ENCODE data around the gene LYPD4.
"Not testable (repeated sequence)": the region's sequence is repeated elsewhere in the genome, so short reads cannot be mapped to it uniquely, and the experiment has no call there.

The LYPD4 gene, protein sequence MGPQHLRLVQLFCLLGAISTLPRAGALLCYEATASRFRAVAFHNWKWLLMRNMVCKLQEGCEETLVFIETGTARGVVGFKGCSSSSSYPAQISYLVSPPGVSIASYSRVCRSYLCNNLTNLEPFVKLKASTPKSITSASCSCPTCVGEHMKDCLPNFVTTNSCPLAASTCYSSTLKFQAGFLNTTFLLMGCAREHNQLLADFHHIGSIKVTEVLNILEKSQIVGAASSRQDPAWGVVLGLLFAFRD

DNA sequence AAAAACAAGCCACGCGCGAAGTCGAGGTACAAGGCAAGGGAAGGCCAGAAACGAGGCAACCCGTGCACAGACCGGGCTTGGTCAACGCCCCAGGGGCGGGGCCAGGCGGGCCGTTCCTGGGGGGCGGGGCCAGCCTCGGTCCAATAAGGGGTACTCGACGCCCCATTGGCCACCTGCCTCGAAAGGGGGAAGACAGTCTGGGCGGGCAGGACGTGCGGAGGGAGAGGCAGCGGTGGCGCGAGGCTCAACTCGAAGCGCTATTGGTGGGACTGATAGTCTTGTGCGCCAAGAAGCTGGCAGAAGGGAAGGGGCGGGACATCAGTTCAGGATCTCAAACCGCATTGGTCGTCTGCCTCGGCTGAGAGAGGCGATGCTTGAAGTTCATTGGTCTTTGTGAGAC, at the start of gene LYPD4:
Gene LYPD4 (minus strand): TSS at position 83 of the 400 bp plus-strand sequence. CDS start 5,398 bp downstream, outside the sequence.
- FAIRE-seq = no peak

DNA sequence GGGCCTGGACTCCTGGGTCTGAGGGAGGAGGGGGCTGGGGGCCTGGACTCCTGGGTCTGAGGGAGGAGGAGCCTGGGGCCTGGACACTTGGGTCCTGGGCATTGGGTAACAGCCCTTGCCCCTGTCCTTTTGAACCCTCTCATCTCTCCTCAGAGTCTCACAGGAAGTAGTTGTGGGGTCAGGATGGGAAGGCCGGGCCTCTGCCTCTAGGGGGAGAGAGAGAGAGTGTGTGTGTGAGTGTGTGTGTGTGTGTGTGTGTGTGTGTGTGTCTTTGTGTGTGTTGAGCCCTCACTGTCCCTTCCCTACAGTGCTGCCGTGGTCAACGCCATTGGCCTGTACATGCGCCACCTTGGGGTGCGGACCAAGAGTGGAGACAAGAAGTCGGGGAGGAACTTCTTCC, 49.4 kb upstream of the LYPD4 start:
- no peak for FAIRE-seq

DNA sequence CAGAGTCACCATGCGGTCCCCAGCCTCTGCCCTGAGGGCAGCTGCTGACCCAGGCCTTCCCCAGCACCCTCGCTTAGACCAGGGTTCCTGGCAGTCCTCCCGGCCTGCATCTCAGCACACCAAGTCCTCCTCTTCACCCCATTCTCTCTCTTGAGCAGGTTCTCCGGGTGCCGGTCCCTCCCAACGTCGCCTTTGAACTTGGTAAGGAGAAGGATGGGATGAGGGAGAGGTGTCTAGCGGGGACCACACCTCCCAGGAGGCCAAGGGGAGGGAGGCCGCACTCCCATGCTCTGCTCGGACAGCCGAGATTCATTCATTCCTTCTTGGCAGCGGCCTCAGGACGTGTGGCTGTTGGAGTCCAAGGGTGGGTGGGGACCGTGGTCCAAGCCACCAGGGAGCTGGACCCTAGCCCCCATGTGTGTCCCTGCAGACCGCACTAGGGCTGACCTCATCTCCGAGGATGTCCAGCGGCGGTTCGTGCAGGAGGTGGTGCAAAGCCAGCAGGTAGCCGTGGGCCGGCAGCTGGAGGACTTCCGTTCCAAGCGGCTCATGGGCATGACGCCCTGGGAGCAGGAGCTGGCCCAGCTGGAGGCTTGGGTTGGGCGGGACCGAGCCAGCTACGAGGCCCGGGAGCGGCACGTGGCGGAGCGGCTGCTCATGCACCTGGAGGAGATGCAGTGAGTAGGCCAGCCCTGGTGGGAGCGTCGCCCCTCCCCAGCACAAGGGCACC, 47.9 kb upstream of the LYPD4 start:
- FAIRE-seq = no peak

DNA sequence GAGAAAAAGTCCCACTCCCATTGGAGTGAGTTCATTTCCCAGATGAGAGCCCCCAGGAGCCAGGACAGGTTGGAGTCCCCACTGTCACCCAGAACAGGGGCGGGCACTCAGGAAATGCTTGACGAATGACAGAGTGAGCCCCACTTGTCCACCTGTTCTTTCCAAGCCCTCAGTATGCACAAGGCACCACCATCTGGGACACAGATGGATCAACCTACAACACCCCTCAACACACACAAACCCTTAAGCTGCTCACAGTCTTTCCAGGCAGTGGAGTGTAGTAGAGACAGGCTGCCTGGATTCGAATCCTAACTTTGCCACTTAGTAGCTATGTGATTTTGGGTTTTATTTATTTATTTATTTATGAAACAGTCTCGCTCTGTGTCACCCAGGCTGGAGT, 46.5 kb upstream of the LYPD4 start:
- no peak for FAIRE-seq

DNA sequence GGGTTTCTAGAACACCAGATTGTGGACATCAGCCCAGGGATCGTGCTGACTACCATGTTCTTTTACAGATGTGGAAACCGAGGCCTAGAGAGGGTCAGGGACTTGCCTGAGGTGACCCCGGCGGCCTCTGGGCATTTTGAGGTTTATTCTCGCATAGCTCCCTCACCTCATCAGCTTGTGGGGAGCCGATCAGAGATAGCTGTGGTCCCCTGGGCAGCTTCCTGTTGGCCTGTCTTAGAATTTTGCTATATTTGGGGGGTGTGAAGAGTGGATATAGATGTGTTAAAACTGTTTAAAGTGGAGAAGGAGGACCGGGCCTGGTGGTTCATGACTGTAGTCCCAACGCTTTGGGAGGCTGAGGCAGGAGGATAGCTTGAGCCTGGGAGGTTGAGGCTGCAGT, 45.4 kb upstream of the LYPD4 start:
- FAIRE-seq = no peak

DNA sequence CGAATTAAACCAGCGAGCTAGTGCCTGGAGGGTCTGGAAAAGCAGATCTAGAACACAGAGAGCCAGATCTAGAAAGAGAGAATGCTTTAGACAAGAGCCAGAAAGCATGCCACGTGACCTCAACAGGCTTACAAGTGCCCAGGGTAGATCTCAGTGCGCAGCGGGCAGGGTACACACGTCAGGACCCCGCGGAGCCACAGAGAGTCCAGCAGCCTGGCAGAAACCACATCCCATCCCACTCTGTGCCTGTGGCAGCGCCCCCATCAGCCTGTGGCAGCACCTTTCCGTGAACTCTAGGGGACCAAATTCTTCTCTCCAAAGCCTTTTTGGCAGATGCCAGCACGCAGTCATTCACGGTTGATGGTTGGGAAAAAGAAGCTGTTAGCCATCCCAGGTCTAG, 44.4 kb upstream of the LYPD4 start:
- no peak for FAIRE-seq

DNA sequence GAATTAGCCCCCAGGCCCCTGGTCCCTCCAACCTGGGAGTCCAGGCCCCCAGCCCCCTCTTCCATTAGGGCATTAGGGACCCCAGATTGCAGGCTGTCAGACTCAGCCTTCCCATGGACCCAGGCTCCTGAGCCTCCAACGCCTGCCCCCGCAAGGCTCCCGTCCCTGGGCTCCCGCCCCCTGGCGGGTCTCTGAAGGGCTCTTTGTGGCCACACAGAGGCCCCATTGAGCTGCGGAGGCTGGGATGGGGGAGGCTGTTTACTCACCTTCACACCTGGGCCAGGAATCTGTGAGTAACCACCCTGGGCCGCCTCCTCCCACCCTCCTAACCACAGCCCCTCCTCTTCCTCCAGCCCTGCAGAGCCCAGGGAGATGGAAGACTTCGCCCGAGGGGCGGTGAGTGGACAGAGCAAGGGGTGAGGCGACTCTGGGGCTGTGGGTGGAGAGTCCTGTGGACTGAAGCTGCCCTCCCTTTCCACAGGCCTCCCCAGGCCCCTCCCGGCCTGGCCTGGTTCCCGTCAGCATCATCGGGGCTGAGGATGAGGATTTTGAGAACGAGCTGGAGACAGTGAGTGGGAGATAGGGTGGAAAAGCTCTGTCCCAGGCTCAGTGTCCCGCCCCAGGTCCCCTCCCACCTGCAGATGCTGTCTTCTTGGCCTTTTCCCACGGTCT, 43.4 kb upstream of the LYPD4 start:
- no peak for FAIRE-seq

DNA sequence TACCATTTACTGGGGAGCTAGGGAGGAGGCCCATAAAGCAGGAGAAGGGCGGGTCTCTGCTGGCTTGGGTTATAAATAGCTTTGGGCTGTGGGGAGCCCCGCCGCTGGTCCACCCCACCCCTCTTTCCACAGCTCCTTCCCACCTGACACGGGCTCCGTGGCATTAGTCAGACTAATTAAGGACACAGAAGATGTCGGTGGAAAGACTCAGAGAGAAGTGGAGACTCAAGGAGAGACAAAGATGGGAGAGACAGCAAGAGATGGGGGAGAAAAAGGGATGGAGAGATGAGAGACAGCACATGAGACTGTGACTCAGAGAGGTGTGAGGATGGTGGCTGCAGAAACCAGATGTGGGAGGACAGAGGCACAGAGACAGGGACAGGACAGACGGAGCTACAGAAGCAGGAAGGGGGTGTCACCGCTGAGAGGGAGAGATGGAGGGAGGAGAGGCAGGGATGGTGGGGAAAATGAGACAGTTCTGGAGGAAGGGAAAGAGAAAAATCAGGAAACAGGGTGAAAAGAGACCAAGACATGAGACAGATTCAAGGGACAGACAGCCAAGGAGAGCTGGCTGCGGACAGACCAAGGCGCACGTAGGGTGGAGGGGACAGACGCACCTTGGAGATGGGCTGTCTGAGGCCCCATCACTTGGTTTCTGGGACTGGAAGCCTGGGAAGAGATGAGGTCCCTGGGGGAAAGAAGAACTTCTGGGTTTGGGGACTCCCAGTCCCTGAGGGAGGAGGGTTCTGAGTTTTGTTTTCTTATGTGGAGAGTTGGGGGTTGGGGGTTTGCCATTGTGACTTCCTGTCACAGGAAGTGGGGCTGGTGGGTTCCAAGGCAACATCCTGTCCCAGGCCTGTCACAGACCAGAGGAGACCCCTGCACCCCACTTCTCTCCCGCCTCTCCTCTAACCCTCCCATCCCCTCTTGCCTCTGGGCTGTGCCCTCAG, 42.6 kb upstream of the LYPD4 start:
- no peak for FAIRE-seq

DNA sequence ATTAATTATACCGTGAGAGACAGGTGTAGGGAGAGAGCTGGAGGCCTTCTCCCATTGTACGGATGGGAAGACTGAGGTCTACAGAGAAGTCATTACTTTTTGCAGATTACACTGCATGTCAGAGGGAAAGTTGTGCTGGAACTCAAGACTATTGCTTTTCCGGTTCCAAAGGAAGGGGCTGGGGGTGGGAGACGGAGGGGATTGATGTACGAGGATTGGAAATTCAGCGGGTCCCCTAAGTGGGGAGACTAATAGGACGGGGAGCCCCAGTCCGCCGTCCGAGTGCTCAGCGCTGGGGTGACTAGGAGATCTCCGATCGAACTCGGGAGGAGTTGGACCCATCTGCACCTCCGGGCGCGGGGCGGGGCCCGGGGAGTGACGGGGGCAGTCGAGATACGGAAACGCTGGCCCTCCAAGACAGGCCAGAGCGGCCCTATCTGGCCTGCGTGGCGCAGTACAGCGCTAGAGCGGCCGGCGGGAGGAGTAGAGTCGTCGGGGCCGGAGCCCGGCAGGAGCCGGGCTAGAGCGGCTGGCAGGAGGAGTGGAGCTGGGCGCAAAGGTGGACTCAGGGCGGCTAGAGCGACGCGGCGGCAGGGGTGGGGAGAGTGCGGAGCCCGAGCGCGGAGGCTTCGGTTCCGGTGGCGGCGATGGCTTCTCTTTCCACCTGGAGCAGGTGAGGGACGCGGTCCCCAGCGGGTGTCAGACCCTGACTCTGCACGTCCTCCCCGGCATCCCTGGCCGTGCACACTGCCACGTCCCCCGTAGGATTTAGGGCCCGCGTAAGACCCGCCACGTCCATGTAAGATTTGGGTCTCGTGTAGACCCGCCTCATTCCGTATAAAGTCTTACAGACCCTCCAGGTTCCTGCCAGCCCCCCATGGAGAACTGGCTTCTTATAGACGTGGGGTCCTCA, 39.6 kb upstream of the LYPD4 start:
- peak; percentile 97 for FAIRE-seq

DNA sequence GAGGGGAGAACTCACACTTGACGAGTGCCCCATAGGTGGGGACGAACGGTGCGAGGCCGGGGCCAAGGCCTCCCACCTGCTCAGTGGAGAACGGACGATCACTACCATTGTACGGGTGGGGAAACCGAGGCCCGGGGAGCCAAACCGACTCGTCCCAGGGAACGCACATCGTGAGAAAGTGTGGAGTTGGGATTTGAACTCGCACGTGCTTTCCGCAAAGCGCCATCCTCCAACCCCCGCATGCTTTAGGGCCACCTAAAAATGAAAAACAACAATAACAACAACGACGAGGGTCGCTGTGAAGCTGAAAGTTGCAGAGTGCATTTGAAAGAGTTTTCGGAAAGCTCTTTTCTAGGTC, 39.0 kb upstream of the LYPD4 start:
- FAIRE-seq = no peak

DNA sequence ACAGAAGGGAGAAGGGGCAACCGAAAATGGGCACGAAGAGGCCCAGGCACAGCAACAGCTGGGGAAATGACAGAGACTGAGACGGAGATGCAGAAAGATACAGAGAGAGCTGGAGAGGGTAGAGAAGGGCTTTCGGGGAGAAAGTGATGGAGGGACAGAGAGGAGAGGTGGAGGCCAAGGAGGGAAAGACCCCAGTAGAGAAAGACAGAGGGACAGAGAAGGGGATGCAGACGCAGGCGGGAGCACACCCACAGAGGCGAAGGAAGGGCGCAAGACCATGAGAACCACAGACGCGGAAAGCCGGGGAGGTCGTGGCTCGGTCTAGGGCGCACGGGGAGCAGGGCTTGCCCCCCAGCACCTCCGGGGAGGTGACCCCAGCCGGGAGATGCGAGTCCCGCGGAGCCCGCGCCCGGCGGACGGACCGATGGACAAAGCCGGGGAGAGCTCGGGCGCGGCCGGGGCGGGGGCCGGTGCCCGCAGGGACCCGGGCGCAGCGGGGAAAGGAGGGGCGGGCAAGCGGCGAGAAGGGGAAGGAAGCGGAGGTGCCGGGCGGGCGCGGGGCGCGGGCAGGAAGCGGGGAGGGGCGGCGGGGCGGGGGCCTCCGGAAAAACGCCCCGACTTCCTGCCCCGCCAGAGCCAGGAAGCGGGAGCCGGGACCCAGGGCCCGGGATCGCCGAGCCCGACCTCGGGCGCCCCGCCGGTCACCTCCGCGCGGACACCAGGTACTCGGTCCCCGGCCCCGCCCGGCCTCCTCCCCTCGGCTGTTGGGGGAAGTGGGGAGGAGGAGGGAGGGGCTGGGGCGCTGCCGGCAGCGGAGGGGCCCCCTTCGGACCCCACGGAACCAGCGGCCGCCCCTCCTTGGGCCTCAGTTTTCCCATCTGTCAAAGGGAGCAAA, 38.3 kb upstream of the LYPD4 start, which contains the start of gene ARHGEF1:
Gene ARHGEF1 (plus strand): TSS at position 617 of the 895 bp plus-strand sequence. CDS start 4,899 bp downstream, outside the sequence.
- FAIRE-seq = no peak

DNA sequence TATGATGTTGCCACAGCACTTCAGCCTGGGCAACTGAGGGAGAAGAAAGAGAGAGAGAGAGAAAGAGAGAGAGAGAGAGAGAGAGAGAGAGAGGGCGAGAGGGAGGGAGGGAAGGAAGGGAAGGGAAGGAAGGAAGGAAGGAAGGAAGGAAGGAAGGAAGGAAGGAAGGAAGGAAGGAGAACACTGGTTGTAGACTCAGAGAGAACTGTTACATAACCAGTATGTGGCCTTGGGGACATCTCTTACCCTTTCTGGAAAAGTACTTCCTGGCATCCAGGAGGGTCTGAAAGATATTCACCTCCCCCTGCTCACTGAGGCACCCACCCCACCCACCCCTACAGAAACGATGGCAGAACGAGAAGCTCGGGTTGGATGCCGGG, 35.8 kb upstream of the LYPD4 start:
- no peak for FAIRE-seq

DNA sequence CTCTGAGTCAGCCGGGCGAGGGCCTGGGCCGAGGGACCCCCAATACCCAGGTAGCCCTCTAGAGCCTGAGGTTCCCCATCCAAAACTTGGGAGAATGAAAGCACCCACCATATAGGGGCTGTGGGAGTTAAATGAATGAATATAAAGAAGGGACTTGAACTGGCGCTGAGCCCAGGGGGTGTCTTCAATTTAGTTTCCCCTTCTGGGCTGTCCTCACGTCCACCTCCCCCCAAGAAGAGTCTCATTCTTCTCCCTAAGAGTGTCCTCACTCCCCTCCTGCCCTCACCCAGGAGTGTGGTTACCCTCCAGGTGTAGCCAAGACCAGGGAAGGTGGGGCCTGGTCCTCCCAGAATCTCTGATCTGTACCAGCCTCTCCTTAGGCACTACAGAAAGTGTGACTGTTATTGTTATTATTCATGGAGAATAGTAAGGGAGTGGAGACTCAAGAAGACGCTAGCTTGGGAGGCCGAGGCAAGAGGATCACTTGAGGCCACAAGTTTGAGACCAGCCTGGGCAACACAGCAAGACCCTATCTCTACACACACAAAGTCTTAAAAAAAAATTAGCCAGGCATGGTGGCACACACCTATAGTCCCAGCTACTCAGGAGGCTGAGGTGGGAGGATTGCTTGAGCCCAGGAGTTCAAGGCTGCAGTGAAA, 35.3 kb upstream of the LYPD4 start:
- no peak for FAIRE-seq

DNA sequence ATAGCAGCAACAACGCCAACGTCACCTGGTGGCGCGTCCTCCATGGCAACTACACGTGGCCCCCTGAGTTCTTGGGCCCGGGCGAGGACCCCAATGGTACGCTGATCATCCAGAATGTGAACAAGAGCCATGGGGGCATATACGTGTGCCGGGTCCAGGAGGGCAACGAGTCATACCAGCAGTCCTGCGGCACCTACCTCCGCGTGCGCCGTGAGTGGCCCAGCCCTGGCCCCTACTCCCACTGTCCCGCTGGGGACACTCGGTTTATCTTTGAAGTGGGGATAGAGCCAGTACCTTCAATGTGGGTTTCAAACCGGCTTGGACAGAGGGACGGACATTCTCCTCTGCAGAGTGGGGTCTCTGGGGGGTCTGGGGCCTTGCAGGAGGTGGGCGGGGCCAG, 34.6 kb upstream of the LYPD4 start:
- FAIRE-seq = no peak

DNA sequence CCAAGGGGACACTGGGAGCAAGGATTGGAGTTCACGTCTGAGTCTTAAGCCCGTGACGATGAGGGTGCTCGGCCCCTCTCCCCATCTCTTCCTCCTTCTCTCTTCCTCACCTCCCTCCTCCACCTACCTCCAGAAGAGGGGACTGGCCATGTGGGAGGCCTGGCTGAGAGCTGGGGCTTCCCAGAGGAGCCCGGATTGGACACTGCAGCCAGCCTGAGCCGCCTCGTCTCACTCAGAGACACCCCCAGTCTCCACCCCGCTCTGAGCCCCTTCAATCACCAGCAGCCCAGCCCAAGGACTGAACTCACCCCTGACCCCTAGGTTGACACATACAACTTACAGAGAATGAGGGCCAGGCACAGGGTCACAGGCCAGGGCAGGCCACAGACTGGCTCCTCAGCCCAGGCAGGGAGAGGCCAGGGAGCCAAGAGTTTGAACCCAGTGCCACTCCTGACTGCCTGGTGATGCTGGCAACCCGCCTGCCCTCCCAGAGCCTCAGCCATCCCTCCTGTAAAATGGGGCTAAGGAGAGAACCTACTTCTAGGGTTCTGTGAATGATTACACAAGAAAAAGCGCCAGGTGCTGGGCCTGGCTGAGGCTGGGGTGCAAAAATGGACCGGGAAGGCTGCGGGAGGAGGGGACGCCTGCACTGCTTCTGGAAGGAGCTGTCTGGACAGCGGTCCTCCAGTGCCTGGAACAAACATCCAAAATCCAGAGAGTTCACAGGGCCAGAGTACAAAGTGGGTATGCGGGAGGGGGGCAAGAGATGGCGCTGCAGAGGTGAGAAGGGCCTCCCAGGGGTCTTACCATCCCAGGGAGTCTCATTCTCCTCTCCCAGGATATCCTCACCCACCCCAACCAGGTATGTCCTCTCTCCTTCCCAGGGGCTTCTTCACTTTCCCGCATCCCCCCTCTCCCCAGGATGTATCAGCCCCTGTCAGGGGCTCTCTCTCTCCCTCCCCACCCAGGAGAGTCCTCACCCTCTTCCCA, 33.7 kb upstream of the LYPD4 start:
- FAIRE-seq = no peak

DNA sequence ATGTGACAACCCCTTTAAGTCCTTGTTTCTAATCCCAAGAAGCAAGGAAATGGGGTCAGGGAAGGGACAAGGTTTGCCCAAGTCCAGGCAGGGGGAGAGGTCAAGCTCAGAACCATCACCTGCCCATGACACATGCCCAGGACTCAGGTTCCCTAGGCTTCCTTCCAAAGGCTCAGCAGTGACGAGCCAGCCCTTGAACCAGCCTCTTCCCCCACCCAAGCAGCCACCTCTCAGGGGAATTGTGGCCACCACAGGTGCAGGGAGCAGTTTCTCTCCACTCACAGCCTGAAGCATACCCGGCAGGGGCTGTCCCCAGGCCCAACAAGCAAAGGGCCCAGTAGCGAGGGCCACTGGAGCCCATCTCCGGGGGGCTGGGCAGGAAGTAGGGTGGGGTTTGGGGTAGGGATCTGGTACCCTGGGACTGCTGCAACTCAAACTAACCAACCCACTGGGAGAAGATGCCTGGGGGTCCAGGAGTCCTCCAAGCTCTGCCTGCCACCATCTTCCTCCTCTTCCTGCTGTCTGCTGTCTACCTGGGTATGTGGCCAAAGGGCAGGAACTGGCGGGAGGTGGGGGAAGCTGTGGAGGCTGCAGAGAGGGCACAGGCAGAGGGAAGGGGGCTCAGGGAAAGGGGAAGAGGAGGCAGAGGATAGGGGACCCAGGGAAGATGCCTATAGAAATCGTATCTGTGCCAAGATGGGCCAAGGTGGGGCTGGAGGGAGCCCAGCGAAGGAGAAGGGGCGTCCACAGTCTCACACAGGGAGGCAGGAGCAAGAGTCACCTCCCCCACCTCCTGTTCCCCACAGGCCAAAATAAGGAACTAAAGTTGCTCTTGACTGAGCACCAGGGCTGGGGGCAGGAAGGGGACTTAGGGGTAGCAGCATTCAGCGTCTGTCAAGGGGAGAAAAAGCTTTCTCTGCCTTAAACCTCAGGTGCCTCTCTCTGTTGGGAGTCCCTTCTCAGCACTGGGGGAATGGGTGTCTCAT, 32.7 kb upstream of the LYPD4 start, which contains the start of gene CD79A:
Gene CD79A (plus strand): TSS at position 433 of the 986 bp plus-strand sequence. CDS start 26 bp downstream, at position 459.
- FAIRE-seq = no peak

DNA sequence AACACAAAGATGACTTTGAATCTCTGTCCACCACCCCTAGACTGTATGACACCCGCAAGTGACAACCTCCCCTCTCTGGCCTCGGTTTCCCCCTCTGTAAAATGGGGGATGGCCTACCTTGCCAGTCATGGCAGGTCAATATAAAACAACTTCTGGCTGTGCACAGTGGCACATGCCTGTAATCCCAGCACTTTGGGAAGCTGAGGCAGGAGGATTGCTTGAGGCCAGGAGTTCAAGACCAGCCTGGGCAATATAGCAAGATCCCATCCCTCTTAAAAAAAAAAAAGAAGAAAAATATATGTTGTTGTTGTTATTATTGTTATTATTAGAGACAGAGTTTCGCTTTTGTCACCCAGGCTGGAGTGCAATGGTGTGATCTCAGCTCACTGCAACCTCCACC, 31.5 kb upstream of the LYPD4 start:
- FAIRE-seq = not testable (repeated sequence)

Measured in G401.6 (cell line).